GM23338 (cell line): ENCODE data around the gene CD68. TPM values are rescaled to one million over a fixed set of nuclear protein-coding genes. Genes with fewer than 3 reads are reported as not detected.

Experiments used
- ATAC-seq: fragments of 200-7000 bp; cut with Tn5 transposase; 3 replicates; pipeline ENCODE4 v1.9.1; 2020
- DNase-seq: peaks from one replicate; pipeline ENCODE4 v3.0.0-alpha.2; 2015; ENCODE audit warnings: low spot score
- H2AFZ ChIP-seq: fragments of 200-600 bp; sonication (generic); 2 replicates; pipeline ENCODE4 v1.8.0; 2016; ENCODE audit warnings: antibody characterized with exemption, mild to moderate bottlenecking, moderate library complexity
- H3F3A ChIP-seq: fragments of 200-600 bp; sonication (generic); replicated peaks from 2 replicates; pipeline ENCODE4 v1.8.0; 2017; ENCODE audit warnings: antibody characterized with exemption, mixed run types, low read depth
- H3K27ac ChIP-seq: fragments of 200-600 bp; sonication (generic); 2 replicates; pipeline ENCODE4 v1.6.1; 2016; ENCODE audit warnings: low read depth
- H3K27me3 ChIP-seq: fragments of 200-600 bp; sonication (generic); 2 replicates; pipeline ENCODE4 v1.8.0; 2016; ENCODE audit warnings: mild to moderate bottlenecking, mixed run types, moderate library complexity; ENCODE audit not compliant: insufficient read depth
- H3K36me3 ChIP-seq: fragments of 200-600 bp; sonication (generic); 2 replicates; pipeline ENCODE4 v1.8.0; 2016; ENCODE audit warnings: mild to moderate bottlenecking; ENCODE audit not compliant: insufficient read depth
- H3K4me1 ChIP-seq: fragments of 200-600 bp; sonication (generic); 2 replicates; pipeline ENCODE4 v1.8.0; 2016; ENCODE audit warnings: mild to moderate bottlenecking, moderate library complexity; ENCODE audit not compliant: insufficient read depth
- H3K4me2 ChIP-seq: fragments of 200-600 bp; sonication (generic); 2 replicates; pipeline ENCODE4 v1.7.1; 2017; ENCODE audit warnings: mixed run types
- H3K4me3 ChIP-seq: fragments of 200-600 bp; sonication (generic); 2 replicates; pipeline ENCODE4 v1.6.1; 2016; ENCODE audit warnings: mixed run types
- H3K79me2 ChIP-seq: fragments of 200-600 bp; sonication (generic); replicated peaks from 2 replicates; pipeline ENCODE4 v1.8.0; 2017; ENCODE audit warnings: mild to moderate bottlenecking; ENCODE audit not compliant: insufficient read depth
- H3K9me2 ChIP-seq: fragments of 200-600 bp; sonication (generic); 2 replicates; pipeline ENCODE4 v1.8.0; 2017; ENCODE audit not compliant: insufficient read depth
- H4K20me1 ChIP-seq: fragments of 200-600 bp; sonication (generic); replicated peaks from 2 replicates; pipeline ENCODE4 v1.8.0; 2017; ENCODE audit warnings: mild to moderate bottlenecking; ENCODE audit not compliant: insufficient read depth
- H3K27ac Mint-ChIP-seq: 2 replicates; pipeline ENCODE4 v1.8.0; 2020; ENCODE audit warnings: inconsistent platforms, mild to moderate bottlenecking, moderate library complexity, mixed read lengths
- H3K27me3 Mint-ChIP-seq: 3 replicates; pipeline ENCODE4 v1.8.0; 2022; ENCODE audit warnings: low read depth, mild to moderate bottlenecking, moderate library complexity, mixed read lengths, inconsistent platforms; ENCODE audit not compliant: insufficient read depth, poor library complexity
- H3K36me3 Mint-ChIP-seq: 3 replicates; pipeline ENCODE4 v1.8.0; 2021; ENCODE audit warnings: low read depth, mild to moderate bottlenecking, inconsistent platforms, moderate library complexity, mixed read lengths
- H3K4me1 Mint-ChIP-seq: 3 replicates; pipeline ENCODE4 v1.8.0; 2020; ENCODE audit warnings: mild to moderate bottlenecking, inconsistent platforms, mixed read lengths
- H3K4me3 Mint-ChIP-seq: 3 replicates; pipeline ENCODE4 v1.8.0; 2021; ENCODE audit warnings: moderate library complexity, mild to moderate bottlenecking, inconsistent platforms, mixed read lengths
- H3K9me3 Mint-ChIP-seq: 3 replicates; pipeline ENCODE4 v1.8.0; 2020; ENCODE audit warnings: moderate library complexity, mild to moderate bottlenecking, inconsistent platforms, mixed read lengths
- CREB1 ChIP-seq: fragments of 250-450 bp; sonication (Bioruptor Pico); IDR thresholded peaks from 2 replicates; pipeline ENCODE4 v1.5.0; 2020; ENCODE audit warnings: low read depth, mild to moderate bottlenecking, moderate library complexity
- CTCF ChIP-seq, 2 experiments: fragments of 200-600 bp in 1 of 2; sonication (generic) in 1 of 2; conservative IDR thresholded peaks; 2 replicates each; pipeline versions ENCODE4 v1.5.1 to v1.6.1; 2016 to 2017; ENCODE audit warnings: antibody characterized with exemption in 2 of 2, low read depth in 2 of 2, mild to moderate bottlenecking in 2 of 2, moderate library complexity in 1 of 2
- ETS1 ChIP-seq: IDR thresholded peaks from 2 replicates; pipeline ENCODE4 v1.6.1; 2016; ENCODE audit warnings: antibody characterized with exemption
- EZH2 ChIP-seq: fragments of 200-600 bp; sonication (generic); IDR thresholded peaks from one replicate; pipeline ENCODE4 v1.8.0; 2017; ENCODE audit warnings: antibody characterized with exemption, mild to moderate bottlenecking, low read depth; ENCODE audit not compliant: unreplicated experiment
- EZH2phosphoT487 ChIP-seq: fragments of 200-600 bp; sonication (generic); IDR thresholded peaks from one replicate; pipeline ENCODE4 v1.8.1; 2018; ENCODE audit warnings: antibody characterized with exemption; ENCODE audit not compliant: unreplicated experiment
- JUNB ChIP-seq: IDR thresholded peaks from one replicate; pipeline ENCODE4 v1.6.1; 2016; ENCODE audit warnings: antibody characterized with exemption; ENCODE audit not compliant: unreplicated experiment
- NANOG ChIP-seq: IDR thresholded peaks from 2 replicates; pipeline ENCODE4 v1.6.1; 2016; ENCODE audit warnings: antibody characterized with exemption, borderline replicate concordance
- POLR2AphosphoS5 ChIP-seq: IDR thresholded peaks from 2 replicates; pipeline ENCODE4 v1.6.1; 2016; ENCODE audit warnings: antibody characterized with exemption, low read depth
- STAT1 ChIP-seq: IDR thresholded peaks from one replicate; pipeline ENCODE4 v1.6.1; 2016; ENCODE audit warnings: antibody characterized with exemption; ENCODE audit not compliant: unreplicated experiment
- ZNF331 ChIP-seq: fragments of 250-450 bp; sonication (Bioruptor Pico); IDR thresholded peaks from 2 replicates; pipeline ENCODE4 v1.5.0; 2020; ENCODE audit warnings: low read depth, mild to moderate bottlenecking, moderate library complexity
- ZNF462 ChIP-seq: fragments of 250-450 bp; sonication (Bioruptor Pico); IDR thresholded peaks from 2 replicates; pipeline ENCODE4 v1.5.0; 2020; ENCODE audit warnings: mild to moderate bottlenecking, moderate library complexity
- polyA plus RNA-seq: library from polyadenylated mRNA; unstranded; fragments of >200 nt; fragmentation: Nextera tagmentation; extraction: Ambion mirVana; gene quantifications from 2 replicates; pipeline ENCODE4 v1.2.1, GENCODE V29; 2016
- total RNA-seq: library from RNA; depleted of rRNA; stranded (reverse); fragments of >200 nt; shearing (Covaris generic); gene quantifications from 2 replicates; pipeline ENCODE4 v1.2.3, GENCODE V29; 2014

Gene CD68
- total and polyA plus RNA-seq, 2 experiments from 2014 or later = not detected

GRCh38 chr17:7562208-7562605, 17.2 kb upstream of the CD68 start:
- H3K36me3 Mint-ChIP-seq = peaks cover 43% of the 10 kb centered on the region
- peaks cover 44% of the 10 kb centered on the region for H3K79me2 ChIP-seq
- H3K36me3 ChIP-seq = peaks cover 23% of the 10 kb centered on the region; the same call in 1 of the 2 replicates
- peak overlapping the region; percentile 93 for H3K4me3 Mint-ChIP-seq
- peak overlapping the region; percentile 93 for H3K27ac Mint-ChIP-seq
- H3K4me2 ChIP-seq = peak overlapping the region; percentile 99
- TF ChIP-seq ETS1 (no peak), ZNF331 (CRISPR knock-in tag) (no peak), POLR2AphosphoS5 (no peak), EZH2 (no peak), STAT1 (no peak), NANOG (no peak), CTCF (conservative IDR thresholded peaks at IDR 0.05; ENCODE audit: low read depth in 2 of 2) (no peak), CREB1 (CRISPR knock-in tag) (no peak), JUNB (no peak), EZH2phosphoT487 (no peak), ZNF462 (CRISPR knock-in tag) (no peak)
- peaks cover 42% of the 10 kb centered on the region for H3K4me1 ChIP-seq
- ATAC-seq = peak; percentile 10
- H3K27me3 Mint-ChIP-seq = peaks cover 24% of the 10 kb centered on the region
- no peaks in the 10 kb centered on the region for H3K9me3 Mint-ChIP-seq
- H2AFZ ChIP-seq = 0 out of 2 replicates have a peak overlapping the region, but pooled peaks have one; percentile 32
- H3K4me3 ChIP-seq = peak overlapping the region; percentile 96
- H3K27me3 ChIP-seq = no peaks in the 10 kb centered on the region
- no peaks in the 10 kb centered on the region for H3K9me2 ChIP-seq
- DNase-seq = peak; percentile 64
- H3F3A ChIP-seq = peaks cover 29% of the 10 kb centered on the region
- H4K20me1 ChIP-seq = peaks cover 10% of the 10 kb centered on the region
- H3K4me1 Mint-ChIP-seq = peaks cover 43% of the 10 kb centered on the region
- peak overlapping the region; percentile 63 for H3K27ac ChIP-seq
